ENCODE results near the gene PAX5. TPM values are rescaled to one million over a fixed set of nuclear protein-coding genes. Genes with fewer than 3 reads are reported as not detected.

PAX5 gene
- total RNA-seq, 1 donor from 2014 or later = 0.25 TPM

- H3K4me3 ChIP-seq = no peak overlapping the region
- no peak for TF ChIP-seq POLR2A (IDR thresholded peaks at IDR 0.05)
- TF ChIP-seq POLR2AphosphoS5 (IDR thresholded peaks at IDR 0.05; ENCODE audit: insufficient read depth in 1 of 2, low read depth in 1 of 2) = no peak
- no peak for TF ChIP-seq CTCF (IDR thresholded peaks at IDR 0.05)
- H3K27ac ChIP-seq = no peak overlapping the region
- DNase-seq (ENCODE audit: extremely low spot score in 2 of 2) = no peak
- H3K4me1 ChIP-seq = no peaks in the 10 kb centered on the region
- H3K9me3 ChIP-seq = no peaks in the 10 kb centered on the region
- no peaks in the 10 kb centered on the region for H3K36me3 ChIP-seq
- no peaks in the 10 kb centered on the region for H3K27me3 ChIP-seq
- intact Hi-C loops (cut with DNase I) = no loop called here
Measured at GRCh38 chr9:36888551-36888950, 145.5 kb downstream of the PAX5 start.

DNA sequence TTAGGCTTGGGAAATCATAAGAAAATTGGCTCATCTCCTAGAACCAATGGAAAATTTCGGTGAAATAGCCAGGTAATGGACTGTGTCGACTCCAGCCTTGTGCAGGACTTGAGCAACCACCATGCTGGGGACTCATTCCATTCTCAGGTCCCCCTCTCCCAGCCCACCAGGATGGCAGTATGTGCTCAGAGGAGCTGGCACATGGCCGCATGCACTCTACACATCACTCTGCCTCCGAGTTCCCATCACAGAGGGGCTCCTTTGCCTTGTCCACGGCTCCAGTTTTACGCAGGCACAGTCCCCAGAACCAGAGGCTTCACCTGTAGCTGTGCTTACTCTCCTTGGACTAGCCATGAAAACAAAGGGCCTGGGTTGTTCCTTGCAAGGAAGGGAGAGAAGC, 149.3 kb downstream of the PAX5 start:
- intact Hi-C loops (cut with DNase I) = no loop called here
- Histone ChIP-seq H3K9me3 (no peaks in the 10 kb centered on the region), H3K4me1 (no peaks in the 10 kb centered on the region), H3K4me3 (no peak overlapping the region), H3K27ac (no peak overlapping the region), H3K27me3 (no peaks in the 10 kb centered on the region), H3K36me3 (no peaks in the 10 kb centered on the region)
- DNase-seq (ENCODE audit: extremely low spot score in 2 of 2) = no peak
- TF ChIP-seq POLR2A (IDR thresholded peaks at IDR 0.05) (no peak), POLR2AphosphoS5 (IDR thresholded peaks at IDR 0.05; ENCODE audit: insufficient read depth in 1 of 2, low read depth in 1 of 2) (no peak), CTCF (IDR thresholded peaks at IDR 0.05) (no peak)

GRCh38 chr9:36882594-36882993, 151.5 kb downstream of the PAX5 start:
- H3K27me3 ChIP-seq = no peaks in the 10 kb centered on the region
- TF ChIP-seq POLR2AphosphoS5 (IDR thresholded peaks at IDR 0.05; ENCODE audit: insufficient read depth in 1 of 2, low read depth in 1 of 2) (no peak), POLR2A (IDR thresholded peaks at IDR 0.05) (no peak), CTCF (IDR thresholded peaks at IDR 0.05) (no peak)
- intact Hi-C loops (cut with DNase I) = no loop called here

GRCh38 chr9:36881743-36882441, 152.2 kb downstream of the PAX5 start:
- no peak overlapping the region for H3K27ac ChIP-seq
- no peaks in the 10 kb centered on the region for H3K9me3 ChIP-seq
- intact Hi-C loops (cut with DNase I) = no loop called here
- no peaks in the 10 kb centered on the region for H3K36me3 ChIP-seq
- no peak overlapping the region for H3K4me3 ChIP-seq
- H3K27me3 ChIP-seq = no peaks in the 10 kb centered on the region
- H3K4me1 ChIP-seq = no peaks in the 10 kb centered on the region
- TF ChIP-seq CTCF (IDR thresholded peaks at IDR 0.05) = no peak
- no peak for TF ChIP-seq POLR2AphosphoS5 (IDR thresholded peaks at IDR 0.05; ENCODE audit: insufficient read depth in 1 of 2, low read depth in 1 of 2)
- no peak for TF ChIP-seq POLR2A (IDR thresholded peaks at IDR 0.05)
- no peak for DNase-seq (ENCODE audit: extremely low spot score in 2 of 2)

More at GRCh38 chr9:36882594-36882993, 151.5 kb downstream of the PAX5 start:
- Histone ChIP-seq H3K36me3 (no peaks in the 10 kb centered on the region), H3K4me1 (no peaks in the 10 kb centered on the region), H3K9me3 (no peaks in the 10 kb centered on the region), H3K4me3 (no peak overlapping the region), H3K27ac (no peak overlapping the region)
- DNase-seq (ENCODE audit: extremely low spot score in 2 of 2) = no peak

- no peaks in the 10 kb centered on the region for H3K27me3 ChIP-seq
- intact Hi-C loops (cut with DNase I) = no loop called here
- no peak for DNase-seq (ENCODE audit: extremely low spot score in 2 of 2)
Measured at GRCh38 chr9:36881316-36881715, 152.8 kb downstream of the PAX5 start.

More at GRCh38 chr9:36881316-36881715, 152.8 kb downstream of the PAX5 start:
- H3K9me3 ChIP-seq = no peaks in the 10 kb centered on the region
- no peak overlapping the region for H3K27ac ChIP-seq
- no peak overlapping the region for H3K4me3 ChIP-seq
- no peaks in the 10 kb centered on the region for H3K4me1 ChIP-seq
- H3K36me3 ChIP-seq = no peaks in the 10 kb centered on the region
- TF ChIP-seq CTCF (IDR thresholded peaks at IDR 0.05) = no peak
- TF ChIP-seq POLR2AphosphoS5 (IDR thresholded peaks at IDR 0.05; ENCODE audit: insufficient read depth in 1 of 2, low read depth in 1 of 2) = no peak
- no peak for TF ChIP-seq POLR2A (IDR thresholded peaks at IDR 0.05)
